NCI-H69 (cell line): Measurements from ENCODE around the gene C22orf31.
"Not testable (repeated sequence)": the region's sequence is repeated elsewhere in the genome, so short reads cannot be mapped to it uniquely, and the experiment has no call there.

Experiments
- DNase-seq: peaks from one replicate; lab custom pipeline; 2025; lab: John Stamatoyannopoulos, UW

Gene C22orf31

DNA sequence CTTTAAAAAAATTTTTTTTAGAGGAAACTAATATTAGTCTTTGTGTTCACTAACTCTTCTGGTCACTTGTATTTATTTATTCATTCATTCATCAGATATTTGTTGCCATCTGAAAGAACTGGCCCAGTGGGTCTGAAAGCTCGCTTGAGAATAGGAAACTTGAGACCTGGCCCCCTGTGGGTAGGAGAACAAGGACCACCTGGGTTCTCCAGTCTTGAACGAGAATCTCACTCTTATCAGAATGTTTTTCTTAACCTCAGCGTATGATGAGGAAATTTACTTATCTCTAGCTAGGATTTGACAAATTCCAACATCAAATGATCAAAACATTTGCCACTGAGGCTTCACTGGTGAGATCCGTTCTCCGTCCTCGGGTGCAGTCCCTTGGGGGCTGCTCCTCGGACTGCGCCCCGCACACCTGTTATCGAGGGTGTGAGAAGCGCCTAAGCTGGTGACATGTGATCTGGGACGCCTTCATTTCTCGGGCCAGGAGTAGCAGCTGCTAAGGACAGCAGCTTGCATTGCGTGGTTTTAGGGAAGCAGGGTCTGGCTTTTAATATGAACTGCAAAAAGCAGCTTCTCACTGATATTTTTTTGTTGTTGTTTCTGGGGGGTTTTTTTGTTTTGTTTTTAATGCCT, 6.3 kb downstream of the C22orf31 start:
- DNase-seq: peak; percentile 29

DNA sequence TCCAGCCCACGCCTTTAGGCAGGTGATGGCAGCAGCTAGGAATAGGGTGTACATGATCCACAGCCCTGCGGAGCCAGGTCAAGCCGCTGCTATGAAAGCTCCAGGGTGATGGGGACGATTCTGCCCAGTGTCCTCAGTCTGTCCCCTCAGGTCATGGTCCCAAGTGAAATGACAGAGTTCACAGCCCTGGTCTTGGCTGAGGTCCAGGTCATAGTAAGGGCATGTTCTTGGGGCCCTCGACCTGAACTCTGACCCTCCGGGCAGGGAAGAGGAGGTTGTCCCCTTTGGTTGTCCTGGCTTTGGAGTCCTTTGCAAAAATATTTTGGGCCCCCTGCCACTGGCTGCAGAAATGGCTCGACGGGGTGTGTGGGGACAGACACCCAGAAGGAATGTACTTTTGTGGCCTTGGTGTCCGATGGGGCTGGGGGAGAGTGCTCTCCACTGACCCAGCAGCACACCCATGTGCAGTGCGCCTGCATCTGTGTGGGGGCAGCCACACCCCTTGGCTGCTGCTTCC, 7.3 kb downstream of the C22orf31 start:
- DNase-seq: no peak

GRCh38 chr22:29053048-29053702, 8.5 kb downstream of the C22orf31 start:
- no peak for DNase-seq

DNA sequence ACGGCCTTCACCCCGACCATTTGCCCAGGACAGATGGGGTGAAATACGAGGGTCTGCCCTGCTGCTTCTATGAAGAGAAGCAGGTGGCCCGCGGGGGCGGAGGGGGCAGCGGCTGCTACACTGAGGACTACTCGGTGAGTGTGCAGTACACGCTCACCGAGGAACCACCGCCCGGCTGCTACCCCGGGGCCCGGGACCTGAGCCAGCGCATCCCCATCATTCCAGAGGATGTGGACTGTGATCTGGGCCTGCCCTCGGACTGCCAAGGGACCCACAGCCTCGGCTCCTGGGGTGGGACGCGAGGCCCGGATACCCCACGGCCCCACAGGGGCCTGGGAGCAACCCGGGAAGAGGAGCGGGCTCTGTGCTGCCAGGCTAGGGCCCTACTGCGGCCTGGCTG, 11.2 kb downstream of the C22orf31 start:
- DNase-seq: no peak

- DNase-seq: no peak
Measured at GRCh38 chr22:29049655-29050263, 11.9 kb downstream of the C22orf31 start.

GRCh38 chr22:29048822-29049654, 12.6 kb downstream of the C22orf31 start:
- no peak for DNase-seq

DNA sequence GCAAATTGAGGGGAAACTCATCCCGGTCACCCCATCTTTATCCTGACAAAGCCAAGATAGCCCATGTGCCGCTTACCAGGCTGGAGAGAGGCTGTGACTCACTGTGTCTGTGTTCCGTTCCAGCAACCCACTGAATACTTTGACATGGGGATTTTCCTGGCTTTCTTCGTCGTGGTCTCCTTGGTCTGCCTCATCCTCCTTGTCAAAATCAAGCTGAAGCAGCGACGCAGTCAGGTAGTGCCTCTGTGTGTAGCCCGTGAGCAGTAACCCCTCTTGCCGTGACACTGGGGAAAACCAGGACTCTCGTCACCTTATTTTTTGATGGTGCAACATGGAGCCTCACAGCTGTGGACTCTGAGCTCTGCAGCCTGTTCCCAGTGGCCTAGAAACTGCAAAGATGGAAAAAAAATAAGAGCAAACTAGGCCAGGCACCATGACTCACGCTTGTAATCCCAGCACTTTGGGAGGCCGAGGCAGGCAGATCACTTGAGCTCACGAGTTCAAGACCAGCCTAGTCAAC, 16.9 kb downstream of the C22orf31 start:
- DNase-seq: no peak

DNA sequence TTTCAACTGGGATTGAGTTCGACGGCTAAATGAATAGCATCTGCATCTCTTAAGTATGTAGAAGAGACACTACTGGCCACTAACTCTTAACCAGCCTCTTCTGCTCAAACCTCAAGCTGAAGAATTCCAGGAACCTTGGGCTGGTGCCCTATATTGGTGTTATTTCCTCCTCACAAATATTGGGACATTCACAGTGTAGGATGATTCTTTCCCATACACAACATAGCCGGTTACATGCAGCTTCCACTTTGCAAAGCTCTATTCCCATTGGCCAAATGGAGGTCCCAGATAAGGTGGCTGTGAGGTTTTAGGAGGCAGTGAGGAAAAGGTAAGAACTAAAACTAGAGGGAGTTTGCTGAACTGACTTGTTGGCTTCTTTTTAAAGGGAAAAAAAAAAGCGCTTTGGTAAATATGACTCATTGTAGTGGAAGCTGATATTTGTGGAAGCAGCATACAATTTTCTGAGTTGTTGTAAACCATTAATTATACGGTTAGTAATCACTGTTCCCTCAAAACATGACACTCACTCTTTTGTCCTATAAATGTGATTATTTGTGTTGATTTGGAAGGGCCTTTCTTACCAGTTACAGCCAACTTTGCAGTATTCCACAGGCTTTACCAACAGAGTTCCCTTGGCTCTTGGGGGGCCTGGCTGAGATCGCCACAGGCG, 17.6 kb downstream of the C22orf31 start:
- DNase-seq: no peak

GRCh38 chr22:29041408-29041807, 20.2 kb downstream of the C22orf31 start:
- no peak for DNase-seq

GRCh38 chr22:29040385-29041275, 21.0 kb downstream of the C22orf31 start:
- DNase-seq: peak; percentile 78

GRCh38 chr22:29039684-29040083, 21.9 kb downstream of the C22orf31 start:
- not testable (repeated sequence) for DNase-seq

- DNase-seq: peak; percentile 63
Measured at GRCh38 chr22:29039148-29039547, 22.5 kb downstream of the C22orf31 start.

DNA sequence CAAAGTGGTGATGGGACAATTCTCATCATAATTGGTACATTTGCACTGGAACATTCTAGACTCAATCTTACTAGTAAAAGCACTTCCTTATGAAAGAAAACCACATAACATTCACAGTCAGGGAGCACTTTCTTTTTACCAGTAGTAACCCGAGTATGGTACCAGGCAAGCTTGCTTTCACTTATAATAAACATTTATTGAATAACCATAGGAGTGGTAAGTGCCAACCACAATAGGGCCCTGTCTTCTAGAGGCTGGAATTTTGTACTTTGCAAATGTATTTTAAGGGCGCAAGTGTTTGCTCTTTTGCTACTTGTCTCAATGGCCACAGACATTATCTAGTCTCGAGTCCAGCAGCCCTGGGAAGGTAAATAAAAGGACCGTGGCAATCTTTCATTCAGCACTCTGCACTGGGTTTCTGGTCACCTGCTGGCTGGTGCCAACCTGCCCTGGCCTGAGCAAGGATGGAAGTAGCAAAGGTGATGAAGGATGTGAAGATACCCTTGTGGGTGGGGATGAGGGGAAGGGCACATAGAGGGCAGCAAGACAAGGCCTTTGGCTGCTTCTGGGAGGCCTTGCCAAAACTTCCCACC, 24.2 kb downstream of the C22orf31 start:
- DNase-seq: peak; percentile 40

GRCh38 chr22:29032584-29032983, 29.0 kb downstream of the C22orf31 start:
- DNase-seq: peak; percentile 83

GRCh38 chr22:29032014-29032475, 29.6 kb downstream of the C22orf31 start:
- DNase-seq: peak; percentile 44

DNA sequence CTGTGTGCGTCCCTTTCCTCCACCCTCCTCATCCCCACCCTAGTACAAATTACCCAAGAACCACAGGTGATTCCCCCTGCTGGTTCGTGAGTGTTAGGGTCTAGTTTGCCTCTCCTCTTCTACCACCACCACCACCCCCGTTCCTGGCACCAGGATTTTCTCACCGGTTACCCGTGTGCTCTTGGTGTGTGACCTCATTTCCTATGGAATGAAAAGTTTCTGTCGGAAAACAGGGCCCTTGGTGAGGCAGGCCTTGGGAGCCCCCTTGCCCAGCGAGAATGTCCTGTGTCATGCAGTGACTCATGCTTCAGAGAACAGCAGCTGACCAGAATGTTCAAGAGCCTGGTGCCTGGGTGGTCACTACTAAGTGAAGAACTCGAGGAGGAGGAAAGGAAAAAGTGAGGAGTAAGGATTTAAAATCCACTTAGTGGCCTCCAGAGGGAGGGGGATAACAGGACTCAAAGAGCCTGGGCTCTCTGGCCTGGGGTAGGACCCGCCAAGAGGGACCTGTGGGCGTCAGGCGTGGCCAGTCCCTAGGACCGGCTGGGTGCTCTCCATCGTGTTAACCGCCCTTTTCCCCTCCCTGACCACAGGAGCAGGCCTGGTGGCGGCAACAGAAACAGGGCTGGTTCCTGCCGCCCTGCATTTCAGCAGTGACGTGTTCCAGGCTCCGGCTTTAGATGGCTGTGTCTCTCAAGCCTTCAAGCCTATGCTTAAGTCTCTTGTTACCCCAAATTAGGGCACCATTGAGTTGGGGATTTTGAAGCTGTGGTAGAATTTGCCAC, 30.2 kb downstream of the C22orf31 start:
- DNase-seq: peak; percentile 71

DNA sequence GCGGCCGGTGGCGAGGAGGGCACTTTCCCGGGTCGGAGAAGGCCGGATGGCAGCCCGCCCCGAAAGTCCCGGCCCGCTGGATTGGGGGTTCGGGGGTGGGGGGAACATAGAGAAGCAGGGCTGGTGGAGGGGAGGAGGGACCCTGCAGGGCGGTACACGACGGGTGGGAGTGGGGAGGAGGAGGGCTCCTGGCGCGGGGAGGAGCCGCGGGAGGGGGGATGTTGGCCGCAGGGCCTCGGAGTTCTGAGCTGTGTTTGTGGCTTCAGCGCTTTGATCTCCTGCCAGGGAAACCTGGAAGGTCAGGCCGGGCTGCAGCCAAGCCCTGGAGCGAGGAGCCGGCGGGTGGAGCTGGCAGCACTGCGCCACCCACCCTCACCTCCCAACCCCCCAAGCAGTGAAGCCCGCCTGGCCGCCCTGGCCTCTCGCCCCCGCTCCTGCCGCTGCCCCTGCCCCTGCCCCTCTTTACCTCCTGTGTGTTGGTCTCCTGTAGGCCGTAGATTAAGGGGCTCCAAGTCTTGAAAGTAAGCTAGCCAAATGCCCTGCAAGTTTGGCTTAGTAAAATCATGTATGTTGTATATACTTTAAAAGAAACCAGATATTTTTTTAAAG, 30.9 kb downstream of the C22orf31 start:
- DNase-seq: peak; percentile 97

- peak; percentile 93 for DNase-seq
Measured at GRCh38 chr22:29030016-29030617, 31.5 kb downstream of the C22orf31 start.
